Fibroblast of lung (primary cell): ENCODE measurements around the gene TARS2. TPM values are rescaled to one million over a fixed set of nuclear protein-coding genes. Genes with fewer than 3 reads are reported as not detected.

Experiments used
- DNase-seq, 2 donors: peaks; one replicate each; pipeline versions ENCODE4 v3.0.0 to v3.0.0-alpha.2; 2010; ENCODE audit warnings: low read depth in 2 of 2
- H2AFZ ChIP-seq: 2 replicates; pipeline ENCODE4 v1.5.1; 2012; ENCODE audit warnings: low read length, control low read depth, inconsistent platforms
- H3K27ac ChIP-seq: 2 replicates; pipeline ENCODE4 v1.5.1; 2011; ENCODE audit warnings: low read length, control low read depth; ENCODE audit not compliant: insufficient read depth
- H3K27me3 ChIP-seq: 2 replicates; pipeline ENCODE4 v1.5.1; 2011; ENCODE audit warnings: mild to moderate bottlenecking, low read length; ENCODE audit not compliant: control insufficient read depth, insufficient read depth
- H3K36me3 ChIP-seq: 2 replicates; pipeline ENCODE4 v1.5.1; 2011; ENCODE audit warnings: low read length; ENCODE audit not compliant: control insufficient read depth, insufficient read depth
- H3K4me1 ChIP-seq: 2 replicates; pipeline ENCODE4 v1.5.1; 2011; ENCODE audit warnings: low read length; ENCODE audit not compliant: control insufficient read depth, insufficient read depth; ENCODE audit errors: extremely low read depth
- H3K4me2 ChIP-seq: 2 replicates; pipeline ENCODE4 v1.5.1; 2011; ENCODE audit warnings: low read length, control low read depth; ENCODE audit not compliant: insufficient read depth; ENCODE audit errors: extremely low read depth
- H3K4me3 ChIP-seq, 4 experiments: fragments of 200-600 bp in 1 of 4; sonication (generic) in 1 of 4; replicated peaks in 1 of 4; 2 replicates each; pipeline ENCODE4 v1.5.1; 2011 to 2016; ENCODE audit warnings: low read length in 4 of 4, low read depth in 3 of 4, mild to moderate bottlenecking in 3 of 4, control low read depth in 2 of 4, inconsistent platforms in 1 of 4, mixed read lengths in 1 of 4; ENCODE audit not compliant: insufficient read depth in 1 of 4; ENCODE audit errors: control extremely low read depth in 1 of 4
- H3K79me2 ChIP-seq: 2 replicates; pipeline ENCODE4 v1.5.1; 2012; ENCODE audit warnings: mild to moderate bottlenecking, low read length, inconsistent platforms; ENCODE audit not compliant: control insufficient read depth, insufficient read depth
- H3K9ac ChIP-seq: 2 replicates; pipeline ENCODE4 v1.5.1; 2011; ENCODE audit warnings: mild to moderate bottlenecking, low read length, control low read depth; ENCODE audit not compliant: insufficient read depth
- H3K9me3 ChIP-seq: 2 replicates; pipeline ENCODE4 v1.5.1; 2012; ENCODE audit warnings: low read depth, low read length; ENCODE audit not compliant: control insufficient read depth, insufficient read depth
- H4K20me1 ChIP-seq: 2 replicates; pipeline ENCODE4 v1.5.1; 2011; ENCODE audit warnings: low read length; ENCODE audit not compliant: control insufficient read depth, insufficient read depth; ENCODE audit errors: extremely low read depth
- CTCF ChIP-seq, 2 donors: IDR thresholded peaks in 1 of 2; conservative IDR thresholded peaks in 1 of 2; 1 replicate in 1 of 2; 2 replicates in 1 of 2; pipeline ENCODE4 v1.5.1; 2011 to 2012; ENCODE audit warnings: low read length in 2 of 2, control low read depth in 1 of 2, inconsistent platforms in 1 of 2, low read depth in 1 of 2, mild to moderate bottlenecking in 1 of 2
- EZH2 ChIP-seq: IDR thresholded peaks from 2 replicates; pipeline ENCODE4 v1.5.1; 2012; ENCODE audit warnings: low read length, control low read depth, mild to moderate bottlenecking; ENCODE audit errors: missing control alignments
- polyA plus RNA-seq, 2 donors: library from polyadenylated mRNA; depleted of rRNA in 1 of 2; stranded (reverse) in 1 of 2; unstranded in 1 of 2; fragments of >200 nt; gene quantifications; 2 replicates each; pipeline ENCODE4 v1.2.1, GENCODE V29; 2011 to 2012; ENCODE audit warnings: missing spikeins in 1 of 2
- total RNA-seq: library from RNA; depleted of rRNA; stranded (reverse); fragments of >200 nt; gene quantifications from 2 replicates; pipeline ENCODE4 v1.2.1, GENCODE V29; 2014

Gene TARS2
- total and polyA plus RNA-seq, 2 donors (not counting 1 experiment from before 2014, with no cell fraction given) = 7.4 to 17.3 TPM

- Histone ChIP-seq H3K36me3 (peaks cover 3% of the 10 kb centered on the region), H4K20me1 (no peaks in the 10 kb centered on the region), H3K4me3 (peak overlapping the region; percentile 38 to 77 (median 60)), H2AFZ (no peak overlapping the region), H3K79me2 (no peaks in the 10 kb centered on the region), H3K9me3 (no peaks in the 10 kb centered on the region), H3K4me1 (peaks cover 14% of the 10 kb centered on the region), H3K4me2 (peak overlapping the region; percentile 87), H3K27me3 (no peaks in the 10 kb centered on the region), H3K27ac (peak overlapping the region; percentile 56), H3K9ac (no peak overlapping the region)
- peak in 1 of 2 donors; percentile 52 for DNase-seq
- no peak for TF ChIP-seq CTCF (conservative IDR thresholded peaks at IDR 0.05 in 1 of 2, IDR thresholded peaks at IDR 0.05 in 1 of 2; ENCODE audit: low read depth in 1 of 2, low read length in 2 of 2)
- TF ChIP-seq EZH2 = no peak
Observed at GRCh38 chr1:150550222-150551050, 63.2 kb downstream of the TARS2 start.

- peaks cover 7% of the 10 kb centered on the region for H3K36me3 ChIP-seq
- H4K20me1 ChIP-seq = no peaks in the 10 kb centered on the region
- H3K9ac ChIP-seq = no peak overlapping the region
- TF ChIP-seq EZH2 (no peak), CTCF (conservative IDR thresholded peaks at IDR 0.05 in 1 of 2, IDR thresholded peaks at IDR 0.05 in 1 of 2; ENCODE audit: low read depth in 1 of 2, low read length in 2 of 2) (no peak)
- no peaks in the 10 kb centered on the region for H3K79me2 ChIP-seq
- H3K4me2 ChIP-seq = peak overlapping the region; percentile 5
- DNase-seq = no peak
- no peak overlapping the region for H2AFZ ChIP-seq
- peak overlapping the region; percentile 56 for H3K27ac ChIP-seq
- H3K9me3 ChIP-seq = no peaks in the 10 kb centered on the region
- no peaks in the 10 kb centered on the region for H3K27me3 ChIP-seq
- peaks cover 14% of the 10 kb centered on the region for H3K4me1 ChIP-seq
- H3K4me3 ChIP-seq = peak overlapping the region in 2 of 4 experiments; percentile 70 to 77
Observed at GRCh38 chr1:150551051-150551783, 64.0 kb downstream of the TARS2 start.

GRCh38 chr1:150551784-150552127 lies 64.5 kb downstream of the TARS2 start:
- Histone ChIP-seq H3K79me2 (no peaks in the 10 kb centered on the region), H3K4me2 (peak overlapping the region; percentile 33), H3K27ac (peak overlapping the region; percentile 78), H3K27me3 (no peaks in the 10 kb centered on the region), H3K4me3 (no peak overlapping the region), H3K9me3 (no peaks in the 10 kb centered on the region), H3K36me3 (peaks cover 7% of the 10 kb centered on the region), H3K4me1 (peaks cover 14% of the 10 kb centered on the region), H2AFZ (no peak overlapping the region), H3K9ac (no peak overlapping the region), H4K20me1 (no peaks in the 10 kb centered on the region)
- DNase-seq = no peak
- TF ChIP-seq CTCF (conservative IDR thresholded peaks at IDR 0.05 in 1 of 2, IDR thresholded peaks at IDR 0.05 in 1 of 2; ENCODE audit: low read depth in 1 of 2, low read length in 2 of 2) (no peak), EZH2 (no peak)
